H4 (cell line): ENCODE data around the gene UBIAD1. TPM values are rescaled to one million over a fixed set of nuclear protein-coding genes. Genes with fewer than 3 reads are reported as not detected.

Source experiments
- total RNA-seq: library from RNA; depleted of rRNA; stranded (reverse); fragments of >200 nt; shearing (Covaris generic); gene quantifications from 2 replicates; pipeline ENCODE4 v1.2.3, GENCODE V29; 2014; rRNA removed

The UBIAD1 gene
- total RNA-seq, 1 experiment from 2014 or later = 12.8 TPM

Other genes with a start within 250 kb of the UBIAD1 start
- gene MASP2, start 226.0 kb upstream of the UBIAD1 start, total RNA-seq = not detected in 2 replicates
- gene SRM, start 213.2 kb upstream of the UBIAD1 start, total RNA-seq = 28.1 and 30.4 TPM in 2 replicates
- gene EXOSC10, start 173.3 kb upstream of the UBIAD1 start, total RNA-seq = 45.3 and 48.5 TPM in 2 replicates
- not detected in 2 replicates for gene ANGPTL7, start 83.8 kb upstream of the UBIAD1 start, total RNA-seq
- gene MTOR, start 10.6 kb upstream of the UBIAD1 start, total RNA-seq = 28.2 and 34.6 TPM in 2 replicates
- 0.27 and 0.31 TPM in 2 replicates for gene DISP3, start 206.0 kb downstream of the UBIAD1 start, total RNA-seq